Endothelial cell (in vitro differentiated cells): ENCODE results near the gene DDX23. TPM values are rescaled to one million over a fixed set of nuclear protein-coding genes. Genes with fewer than 3 reads are reported as not detected.
"Not testable (repeated sequence)": the region's sequence is repeated elsewhere in the genome, so short reads cannot be mapped to it uniquely, and the experiment has no call there.

Experiments
- DNase-seq: peaks from one replicate; pipeline ENCODE4 v3.0.0; 2021; ENCODE audit warnings: low spot score
- H3K27ac Mint-ChIP-seq: one replicate; pipeline ENCODE4 v1.8.0; 2021; ENCODE audit warnings: mixed read lengths, inconsistent platforms; ENCODE audit not compliant: unreplicated experiment
- H3K27me3 Mint-ChIP-seq: one replicate; pipeline ENCODE4 v1.8.0; 2021; ENCODE audit warnings: mild to moderate bottlenecking, moderate library complexity, mixed read lengths, inconsistent platforms; ENCODE audit not compliant: unreplicated experiment
- H3K36me3 Mint-ChIP-seq: one replicate; pipeline ENCODE4 v1.8.0; 2021; ENCODE audit warnings: mild to moderate bottlenecking, low read depth, mixed read lengths, inconsistent platforms; ENCODE audit not compliant: unreplicated experiment
- H3K4me1 Mint-ChIP-seq: one replicate; pipeline ENCODE4 v1.8.0; 2021; ENCODE audit warnings: mild to moderate bottlenecking, mixed read lengths, inconsistent platforms; ENCODE audit not compliant: unreplicated experiment
- H3K4me3 Mint-ChIP-seq: one replicate; pipeline ENCODE4 v1.8.0; 2021; ENCODE audit warnings: mild to moderate bottlenecking, mixed read lengths, inconsistent platforms; ENCODE audit not compliant: unreplicated experiment
- H3K9me3 Mint-ChIP-seq: one replicate; pipeline ENCODE4 v1.8.0; 2021; ENCODE audit warnings: mixed read lengths, inconsistent platforms; ENCODE audit not compliant: unreplicated experiment
- CTCF ChIP-seq: fragments of 200-600 bp; sonication (generic); IDR thresholded peaks from one replicate; pipeline ENCODE4 v1.5.0; 2021; ENCODE audit warnings: antibody characterized with exemption; ENCODE audit not compliant: unreplicated experiment
- total RNA-seq: library from RNA; stranded (reverse); fragmentation: NEBNext Ultra II Directional; extraction: Animal tissue kit (Norgen Biotek cat#: 25700); gene quantifications from one replicate; pipeline ENCODE4 v1.2.1, GENCODE V29; 2021; ENCODE audit not compliant: unreplicated experiment

Gene DDX23
- total RNA-seq, 1 donor from 2014 or later, result 96.2 TPM

DNA sequence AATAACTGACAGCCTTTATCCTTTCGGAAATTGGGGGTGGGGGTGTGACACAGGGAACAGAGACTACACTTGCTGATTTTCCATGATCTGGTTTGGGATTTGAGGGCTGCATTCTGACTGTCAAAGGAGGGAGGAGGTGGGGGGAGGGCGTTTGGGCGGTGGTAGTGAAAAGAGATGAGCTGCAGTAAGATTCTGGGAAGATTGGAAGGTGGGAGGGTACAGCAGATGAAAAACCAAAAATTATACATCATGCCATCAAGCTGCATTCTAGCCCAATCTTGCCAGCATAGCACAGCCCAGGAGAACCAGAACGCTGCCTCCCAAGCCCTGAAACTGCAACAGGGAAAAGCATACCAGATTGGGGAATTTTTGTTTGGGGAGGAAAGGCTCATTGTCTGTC, 11.3 kb upstream of the DDX23 start:
- TF ChIP-seq CTCF, result no peak
- H3K4me1 Mint-ChIP-seq, result peaks cover 20% of the 10 kb centered on the region
- H3K9me3 Mint-ChIP-seq, result no peaks in the 10 kb centered on the region
- no peak overlapping the region for H3K4me3 Mint-ChIP-seq
- H3K27ac Mint-ChIP-seq, result no peak overlapping the region
- no peaks in the 10 kb centered on the region for H3K36me3 Mint-ChIP-seq
- peaks cover 10% of the 10 kb centered on the region for H3K27me3 Mint-ChIP-seq
- no peak for DNase-seq

- no peaks in the 10 kb centered on the region for H3K9me3 Mint-ChIP-seq
- H3K27ac Mint-ChIP-seq, result no peak overlapping the region
- no peak for TF ChIP-seq CTCF
- H3K36me3 Mint-ChIP-seq, result no peaks in the 10 kb centered on the region
- DNase-seq, result no peak
- H3K4me3 Mint-ChIP-seq, result no peak overlapping the region
- peaks cover 10% of the 10 kb centered on the region for H3K27me3 Mint-ChIP-seq
- H3K4me1 Mint-ChIP-seq, result peaks cover 20% of the 10 kb centered on the region
Measured at GRCh38 chr12:48862760-48863159, 10.8 kb upstream of the DDX23 start.

GRCh38 chr12:48861111-48861510, 9.1 kb upstream of the DDX23 start:
- H3K36me3 Mint-ChIP-seq, result no peaks in the 10 kb centered on the region
- no peak overlapping the region for H3K4me3 Mint-ChIP-seq
- no peak for TF ChIP-seq CTCF
- DNase-seq, result no peak
- H3K9me3 Mint-ChIP-seq, result no peaks in the 10 kb centered on the region
- H3K27ac Mint-ChIP-seq, result no peak overlapping the region
- H3K4me1 Mint-ChIP-seq, result peaks cover 18% of the 10 kb centered on the region
- peaks cover 12% of the 10 kb centered on the region for H3K27me3 Mint-ChIP-seq

GRCh38 chr12:48860236-48860635, 8.3 kb upstream of the DDX23 start:
- not testable (repeated sequence) for H3K4me3 Mint-ChIP-seq, H3K27ac Mint-ChIP-seq, DNase-seq, H3K36me3 Mint-ChIP-seq, H3K9me3 Mint-ChIP-seq
- Mint-ChIP-seq H3K4me1 (peaks cover 12% of the 10 kb centered on the region), H3K27me3 (peaks cover 10% of the 10 kb centered on the region)

GRCh38 chr12:48859607-48860006, 7.6 kb upstream of the DDX23 start:
- no peak for DNase-seq
- peaks cover 8% of the 10 kb centered on the region for H3K4me1 Mint-ChIP-seq

More at GRCh38 chr12:48859607-48860006, 7.6 kb upstream of the DDX23 start:
- peaks cover 10% of the 10 kb centered on the region for H3K27me3 Mint-ChIP-seq
- no peaks in the 10 kb centered on the region for H3K9me3 Mint-ChIP-seq
- H3K36me3 Mint-ChIP-seq, result no peaks in the 10 kb centered on the region
- no peak overlapping the region for H3K4me3 Mint-ChIP-seq
- TF ChIP-seq CTCF, result no peak
- no peak overlapping the region for H3K27ac Mint-ChIP-seq
